Fibroblast of villous mesenchyme (primary cell): Measurements from ENCODE around the gene ABCA2. TPM values are rescaled to one million over a fixed set of nuclear protein-coding genes. Genes with fewer than 3 reads are reported as not detected.
A peak's percentile ranks its signal among the peaks of the same experiment; 100 is the strongest.

Experiments
- DNase-seq: peaks from one replicate; pipeline ENCODE4 v3.0.0-alpha.2; 2010; ENCODE audit warnings: low read depth
- H3K4me3 ChIP-seq: 2 replicates; pipeline ENCODE4 v1.5.1; 2011; ENCODE audit warnings: low read depth, mild to moderate bottlenecking, low read length
- total RNA-seq: library from RNA; depleted of rRNA; stranded (reverse); fragments of >200 nt; gene quantifications from 2 replicates; pipeline ENCODE4 v1.2.3, GENCODE V29; 2012
- TF ChIP-seq, protein P1 (sequence below): IDR thresholded peaks from 2 replicates; pipeline ENCODE4 v1.5.1; 2012; ENCODE audit warnings: low read depth, mild to moderate bottlenecking, low read length; ENCODE audit not compliant: insufficient read depth

The ABCA2 gene
- total RNA-seq, 1 donor: 14.7 TPM

DNA sequence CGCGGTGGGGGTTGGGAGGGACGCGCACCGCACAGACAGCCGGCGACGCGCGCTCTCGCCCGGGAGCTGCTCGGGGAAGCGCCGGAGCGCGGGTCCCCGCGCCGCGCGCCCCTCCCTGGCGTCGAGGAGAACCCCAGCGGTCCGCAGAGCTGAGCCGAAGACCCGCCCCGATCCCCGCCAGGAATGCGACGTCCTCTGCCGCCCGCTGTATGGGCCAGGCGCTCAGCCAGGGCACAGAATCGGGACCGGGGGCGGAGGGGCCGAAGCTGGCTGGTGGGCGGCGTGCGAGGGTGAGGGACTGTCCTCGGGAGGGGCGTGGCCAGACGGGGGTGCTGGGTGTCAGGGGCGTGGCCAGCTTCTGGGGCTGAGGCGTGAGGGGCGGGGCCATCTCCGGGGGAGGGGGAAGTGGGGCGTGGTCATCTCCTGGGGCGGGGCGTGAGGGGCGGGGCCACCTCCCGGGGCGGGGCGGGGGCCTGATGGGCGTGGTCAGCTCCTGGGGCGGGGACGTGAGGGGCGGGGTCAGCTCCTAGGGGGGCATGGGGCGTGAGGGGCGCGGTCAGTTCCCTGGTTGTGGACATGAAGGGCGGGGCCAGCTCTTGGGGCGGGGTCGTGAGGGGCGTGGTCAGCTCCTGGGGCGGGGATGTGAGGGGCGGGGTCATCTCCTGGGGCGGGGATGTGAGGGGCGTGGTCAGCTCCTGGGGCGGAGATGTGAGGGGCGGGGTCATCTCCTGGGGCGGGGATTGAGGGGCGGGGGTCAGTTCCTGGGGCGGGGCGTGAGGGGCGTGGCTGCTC lies 49.8 kb downstream of the ABCA2 start:
- peak overlapping the region; percentile 73 for H3K4me3 ChIP-seq
- TF ChIP-seq, protein P1, sequence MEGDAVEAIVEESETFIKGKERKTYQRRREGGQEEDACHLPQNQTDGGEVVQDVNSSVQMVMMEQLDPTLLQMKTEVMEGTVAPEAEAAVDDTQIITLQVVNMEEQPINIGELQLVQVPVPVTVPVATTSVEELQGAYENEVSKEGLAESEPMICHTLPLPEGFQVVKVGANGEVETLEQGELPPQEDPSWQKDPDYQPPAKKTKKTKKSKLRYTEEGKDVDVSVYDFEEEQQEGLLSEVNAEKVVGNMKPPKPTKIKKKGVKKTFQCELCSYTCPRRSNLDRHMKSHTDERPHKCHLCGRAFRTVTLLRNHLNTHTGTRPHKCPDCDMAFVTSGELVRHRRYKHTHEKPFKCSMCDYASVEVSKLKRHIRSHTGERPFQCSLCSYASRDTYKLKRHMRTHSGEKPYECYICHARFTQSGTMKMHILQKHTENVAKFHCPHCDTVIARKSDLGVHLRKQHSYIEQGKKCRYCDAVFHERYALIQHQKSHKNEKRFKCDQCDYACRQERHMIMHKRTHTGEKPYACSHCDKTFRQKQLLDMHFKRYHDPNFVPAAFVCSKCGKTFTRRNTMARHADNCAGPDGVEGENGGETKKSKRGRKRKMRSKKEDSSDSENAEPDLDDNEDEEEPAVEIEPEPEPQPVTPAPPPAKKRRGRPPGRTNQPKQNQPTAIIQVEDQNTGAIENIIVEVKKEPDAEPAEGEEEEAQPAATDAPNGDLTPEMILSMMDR: no peak
- peak; percentile 82 for DNase-seq

DNA sequence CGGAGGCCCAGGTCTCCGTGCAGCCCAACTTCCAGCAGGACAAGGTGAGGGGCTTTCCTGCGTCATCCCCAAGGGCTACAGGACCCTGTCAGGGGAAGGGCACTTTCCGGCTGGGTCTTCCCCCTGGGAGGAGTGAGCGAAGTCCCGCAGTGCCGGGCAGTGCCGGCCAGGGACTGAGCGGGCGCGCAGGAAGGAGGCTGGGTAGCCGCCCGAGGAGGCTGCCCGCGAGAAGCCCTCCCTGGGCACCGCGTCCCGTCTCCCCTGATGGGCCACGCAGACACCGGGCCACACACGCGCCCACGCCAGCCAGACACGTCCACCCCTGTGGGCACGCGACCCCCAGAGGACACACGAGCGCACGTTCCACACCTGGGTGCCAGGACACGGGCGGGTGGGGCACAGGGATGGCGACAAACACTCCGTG lies 50.4 kb downstream of the ABCA2 start:
- peak overlapping the region; percentile 73 for H3K4me3 ChIP-seq
- TF ChIP-seq, protein P1: no peak

DNA sequence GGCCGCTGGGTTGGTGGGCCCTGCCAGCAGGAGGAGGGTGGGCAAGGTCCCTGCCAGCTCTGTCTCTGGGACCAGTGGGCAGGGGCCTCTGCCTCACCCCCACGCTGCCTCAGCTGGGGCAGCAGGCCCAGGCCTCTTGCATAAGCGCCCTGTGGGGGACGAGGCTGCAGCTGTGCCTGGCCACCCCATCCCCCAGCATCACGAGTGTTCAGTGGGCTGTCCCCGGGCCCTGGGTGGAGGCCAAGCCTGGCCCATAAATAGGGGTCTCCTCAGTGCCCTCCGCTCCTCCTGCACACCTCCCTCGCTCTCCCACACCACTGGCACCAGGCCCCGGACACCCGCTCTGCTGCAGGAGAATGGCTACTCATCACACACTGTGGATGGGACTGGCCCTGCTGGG lies 50.8 kb downstream of the ABCA2 start, which contains the start of gene PTGDS:
TSS of gene PTGDS (plus strand) at position 282 of the 400 bp plus-strand sequence. CDS start at position 357, 75 bp downstream.
- TF ChIP-seq, protein P1: no peak
- H3K4me3 ChIP-seq: peak within 1 kb of the TSS; percentile 73
- DNase-seq: peak; percentile 84

More for the DNA sequence above, 50.4 kb downstream of the ABCA2 start:
- DNase-seq: no peak

DNA sequence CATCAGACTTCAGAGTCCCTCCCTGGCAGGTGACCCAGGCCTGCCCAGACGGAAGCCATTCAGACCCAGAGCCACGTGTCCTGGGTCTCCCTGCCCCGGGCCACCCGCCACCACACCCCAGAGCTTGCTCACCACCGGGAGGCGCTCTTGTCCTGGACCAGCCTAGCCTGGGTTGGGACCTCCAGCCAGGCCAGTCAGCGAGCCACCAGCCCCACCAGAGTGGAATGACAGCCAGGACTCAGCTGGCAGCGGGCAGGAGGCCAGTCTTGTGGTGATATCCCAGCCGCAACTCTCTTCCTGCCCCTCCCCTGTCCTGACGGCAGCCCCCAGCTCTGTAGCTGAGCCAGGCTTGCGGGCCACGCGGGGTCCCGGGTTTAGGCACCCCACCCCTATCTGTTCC lies 52.4 kb downstream of the ABCA2 start:
- H3K4me3 ChIP-seq: no peak overlapping the region
- DNase-seq: no peak
- TF ChIP-seq, protein P1: peak; percentile 7

DNA sequence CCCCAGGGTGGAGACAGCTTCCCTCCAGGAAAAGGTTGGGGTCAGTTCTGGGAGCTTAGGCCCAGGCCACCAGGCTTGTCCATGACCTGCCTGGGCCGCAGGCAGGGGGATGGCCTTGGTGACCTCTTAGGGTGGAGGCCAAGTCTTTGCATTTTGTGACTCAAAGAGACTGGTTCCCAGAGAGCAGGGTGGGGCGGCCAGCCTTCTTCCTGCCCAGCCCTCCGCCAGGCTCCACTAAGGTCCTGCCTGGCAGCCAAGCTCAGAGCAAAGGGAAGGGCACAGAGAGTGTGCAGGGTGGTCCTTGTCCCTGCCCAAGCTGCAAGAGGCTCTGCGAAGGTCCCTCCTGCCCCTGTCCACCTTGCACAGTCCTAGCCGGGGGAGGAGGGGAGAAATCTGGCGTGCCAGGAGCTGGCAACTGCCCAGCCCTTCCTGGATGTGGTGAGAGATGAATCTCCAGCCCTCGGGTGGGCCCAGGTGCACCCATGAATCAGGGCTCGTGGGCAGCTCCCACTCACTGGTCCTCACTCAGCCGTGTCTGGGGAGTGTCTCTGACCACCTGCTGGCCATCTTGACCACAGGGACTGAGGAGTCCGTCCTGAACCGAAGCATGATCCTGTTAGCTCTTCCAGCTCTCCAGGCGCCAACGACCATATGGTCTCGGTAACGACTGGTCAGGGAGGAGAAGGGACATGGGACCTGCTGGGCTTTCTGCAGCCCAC lies 53.1 kb downstream of the ABCA2 start:
- no peak overlapping the region for H3K4me3 ChIP-seq
- no peak for DNase-seq
- TF ChIP-seq, protein P1: no peak

DNA sequence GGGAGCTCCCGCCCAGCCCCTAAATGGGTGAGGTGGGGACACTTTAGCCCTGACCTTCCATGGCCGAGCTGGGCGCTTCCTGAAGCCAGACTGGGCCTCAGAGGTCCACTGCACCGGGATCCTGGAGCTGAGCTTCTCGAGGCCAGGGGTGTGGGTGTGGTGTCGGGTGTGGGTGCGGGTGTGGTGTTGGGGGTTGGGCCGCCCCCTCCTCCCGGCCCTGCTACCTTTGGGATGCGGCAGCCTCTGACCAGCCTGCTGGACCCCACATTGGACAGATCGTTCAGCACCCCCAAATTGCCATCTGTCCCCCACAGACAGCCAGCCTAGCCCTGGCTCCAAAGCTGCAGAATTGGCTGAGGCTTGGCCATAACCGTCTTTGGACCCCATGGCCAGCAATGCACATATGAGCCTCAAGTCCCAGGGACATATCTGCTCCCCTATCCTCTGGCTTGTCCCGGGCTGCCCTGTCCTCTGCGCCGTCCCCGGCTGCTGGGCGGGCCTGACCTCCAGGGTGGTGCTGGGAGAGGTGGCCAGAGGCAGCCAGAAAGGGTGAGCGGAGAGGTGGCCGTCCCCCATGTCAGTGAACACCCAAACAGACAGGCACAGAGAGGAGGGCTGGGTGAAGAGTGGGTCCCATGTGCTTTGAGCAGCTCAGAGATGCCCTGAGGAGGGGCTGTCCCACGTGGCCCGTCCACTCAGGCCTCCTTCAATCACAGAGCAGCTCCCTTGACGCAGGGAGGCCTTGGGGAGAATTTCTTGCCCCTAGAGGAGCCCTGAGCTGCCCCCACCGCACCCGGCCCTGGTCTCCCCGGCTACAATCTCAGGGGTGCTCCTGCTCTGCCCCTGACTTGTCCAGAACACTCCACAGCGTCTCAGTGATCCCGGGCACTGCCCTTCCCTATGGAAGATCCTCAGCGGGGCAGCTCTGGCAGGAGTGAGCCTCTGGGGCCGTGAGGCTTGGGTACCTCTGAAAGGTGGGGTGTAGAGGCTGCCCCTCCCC lies 54.1 kb downstream of the ABCA2 start:
- TF ChIP-seq, protein P1: no peak
- H3K4me3 ChIP-seq: no peak overlapping the region
- no peak for DNase-seq
